Measurements from ENCODE around the gene SBF2. TPM values are rescaled to one million over a fixed set of nuclear protein-coding genes. Genes with fewer than 3 reads are reported as not detected.

Gene SBF2
- total RNA-seq, 5 donors from 2014 or later (not counting 1 experiment from before 2014, with no cell fraction given): 9.5 to 23.5 (median 13.0) TPM

GRCh38 chr11:9876331-9876730, 417.7 kb downstream of the SBF2 start:
- Histone ChIP-seq H3K4me1 (ENCODE audit: control insufficient read depth in 1 of 2, extremely low read depth in 1 of 2, insufficient read depth in 2 of 2, low read length in 2 of 2) (no peaks in the 10 kb centered on the region), H3K4me3 (ENCODE audit: control insufficient read depth in 1 of 2, extremely low read depth in 1 of 2, low read length in 1 of 2) (no peak overlapping the region), H3K27ac (ENCODE audit: low read length) (no peak overlapping the region), H3K27me3 (replicated peaks in 1 of 2; ENCODE audit: control insufficient read depth in 2 of 2, extremely low read depth in 1 of 2, insufficient read depth in 2 of 2, low read length in 1 of 2) (no peaks in the 10 kb centered on the region), H3K36me3 (ENCODE audit: control insufficient read depth in 2 of 2, extremely low read depth in 1 of 2, insufficient read depth in 1 of 2, low read length in 1 of 2) (no peaks in the 10 kb centered on the region), H3K9me3 (no peaks in the 10 kb centered on the region)
- ChIA-PET POLR2A (no interaction called here), CTCF (no interaction called here)
- DNase-seq (no peak), ATAC-seq (replicated peaks in 1 of 4) (no peak)
- Mint-ChIP-seq H3K27me3 (no peaks in the 10 kb centered on the region), H3K4me1 (no peaks in the 10 kb centered on the region), H3K4me3 (no peak overlapping the region), H3K9me3 (peaks cover 0 to 9% (median 0%) of the 10 kb centered on the region in 3 donors), H3K36me3 (peaks cover 28% of the 10 kb centered on the region), H3K27ac (no peak overlapping the region)
- no CpG with 5 or more reads among the region's 5 CpGs for WGBS (ENCODE audit: insufficient coverage)

GRCh38 chr11:9875862-9876261, 418.2 kb downstream of the SBF2 start:
- Mint-ChIP-seq H3K9me3 (peaks cover 0 to 9% (median 0%) of the 10 kb centered on the region in 3 donors), H3K4me3 (no peak overlapping the region), H3K36me3 (peaks cover 31% of the 10 kb centered on the region), H3K4me1 (no peaks in the 10 kb centered on the region), H3K27me3 (no peaks in the 10 kb centered on the region), H3K27ac (no peak overlapping the region)
- Histone ChIP-seq H3K9me3 (no peaks in the 10 kb centered on the region), H3K27me3 (replicated peaks in 1 of 2; ENCODE audit: control insufficient read depth in 2 of 2, extremely low read depth in 1 of 2, insufficient read depth in 2 of 2, low read length in 1 of 2) (no peaks in the 10 kb centered on the region), H3K4me1 (ENCODE audit: control insufficient read depth in 1 of 2, extremely low read depth in 1 of 2, insufficient read depth in 2 of 2, low read length in 2 of 2) (no peaks in the 10 kb centered on the region), H3K36me3 (ENCODE audit: control insufficient read depth in 2 of 2, extremely low read depth in 1 of 2, insufficient read depth in 1 of 2, low read length in 1 of 2) (no peaks in the 10 kb centered on the region), H3K4me3 (ENCODE audit: control insufficient read depth in 1 of 2, extremely low read depth in 1 of 2, low read length in 1 of 2) (no peak overlapping the region), H3K27ac (ENCODE audit: low read length) (no peak overlapping the region)
- DNase-seq: no peak
- no peak for ATAC-seq (replicated peaks in 1 of 4)
- ChIA-PET POLR2A (no interaction called here), CTCF (no interaction called here)
- WGBS (ENCODE audit: insufficient coverage): 60% methylated on average over 1 of the region's 6 CpGs

DNA sequence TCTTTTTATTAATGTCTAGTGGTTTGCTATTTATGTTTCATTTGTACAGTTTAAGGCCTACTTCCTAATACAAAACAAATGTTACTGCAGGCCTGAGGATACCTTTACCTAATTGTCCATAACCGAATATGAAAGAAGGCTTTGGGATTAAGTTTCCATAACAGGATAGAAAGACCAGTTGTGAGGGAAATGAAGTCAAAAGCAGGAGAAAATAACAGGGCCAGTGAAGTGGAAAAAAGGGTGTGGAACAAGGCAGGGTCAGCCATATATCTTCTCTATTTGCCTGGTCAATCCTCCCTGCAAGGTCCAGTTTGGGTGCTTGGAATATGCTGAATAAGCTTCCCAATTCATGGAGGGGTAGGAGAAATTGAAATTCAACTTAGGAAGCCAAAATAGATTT, 418.6 kb downstream of the SBF2 start:
- Histone ChIP-seq H3K4me1 (ENCODE audit: control insufficient read depth in 1 of 2, extremely low read depth in 1 of 2, insufficient read depth in 2 of 2, low read length in 2 of 2) (no peaks in the 10 kb centered on the region), H3K4me3 (ENCODE audit: control insufficient read depth in 1 of 2, extremely low read depth in 1 of 2, low read length in 1 of 2) (no peak overlapping the region), H3K27ac (ENCODE audit: low read length) (no peak overlapping the region), H3K36me3 (ENCODE audit: control insufficient read depth in 2 of 2, extremely low read depth in 1 of 2, insufficient read depth in 1 of 2, low read length in 1 of 2) (no peaks in the 10 kb centered on the region), H3K27me3 (replicated peaks in 1 of 2; ENCODE audit: control insufficient read depth in 2 of 2, extremely low read depth in 1 of 2, insufficient read depth in 2 of 2, low read length in 1 of 2) (no peaks in the 10 kb centered on the region), H3K9me3 (no peaks in the 10 kb centered on the region)
- ChIA-PET CTCF (no interaction called here), POLR2A (interaction anchor here in 1 of 2 donors (0.6 kb wide), 1 partner anchor 271 kb away, joined by 3 read pairs; no protein-coding TSS in a partner anchor)
- Mint-ChIP-seq H3K27ac (no peak overlapping the region), H3K27me3 (no peaks in the 10 kb centered on the region), H3K4me1 (no peaks in the 10 kb centered on the region), H3K36me3 (peaks cover 30% of the 10 kb centered on the region), H3K4me3 (no peak overlapping the region), H3K9me3 (peaks cover 0 to 9% (median 0%) of the 10 kb centered on the region in 3 donors)
- ATAC-seq (replicated peaks in 1 of 4) (no peak), DNase-seq (no peak)
- WGBS (ENCODE audit: insufficient coverage): no CpG with 5 or more reads among the region's 1 CpG

GRCh38 chr11:9874466-9874865, 419.6 kb downstream of the SBF2 start:
- H3K4me3 Mint-ChIP-seq: no peak overlapping the region
- H3K36me3 Mint-ChIP-seq: peaks cover 31% of the 10 kb centered on the region
- ATAC-seq (replicated peaks in 1 of 4) (no peak), DNase-seq (no peak)
- Histone ChIP-seq H3K4me3 (ENCODE audit: control insufficient read depth in 1 of 2, extremely low read depth in 1 of 2, low read length in 1 of 2) (no peak overlapping the region), H3K9me3 (no peaks in the 10 kb centered on the region), H3K36me3 (ENCODE audit: control insufficient read depth in 2 of 2, extremely low read depth in 1 of 2, insufficient read depth in 1 of 2, low read length in 1 of 2) (no peaks in the 10 kb centered on the region), H3K27me3 (replicated peaks in 1 of 2; ENCODE audit: control insufficient read depth in 2 of 2, extremely low read depth in 1 of 2, insufficient read depth in 2 of 2, low read length in 1 of 2) (no peaks in the 10 kb centered on the region), H3K4me1 (ENCODE audit: control insufficient read depth in 1 of 2, extremely low read depth in 1 of 2, insufficient read depth in 2 of 2, low read length in 2 of 2) (no peaks in the 10 kb centered on the region), H3K27ac (ENCODE audit: low read length) (no peak overlapping the region)
- no peaks in the 10 kb centered on the region for H3K27me3 Mint-ChIP-seq
- ChIA-PET POLR2A (no interaction called here), CTCF (interaction anchor here in 1 of 2 donors (0.6 kb wide), 1 partner anchor 843 kb away, joined by 3 read pairs; no protein-coding TSS in a partner anchor)
- H3K27ac Mint-ChIP-seq: no peak overlapping the region
- peaks cover 0 to 9% (median 0%) of the 10 kb centered on the region in 3 donors for H3K9me3 Mint-ChIP-seq
- no peaks in the 10 kb centered on the region for H3K4me1 Mint-ChIP-seq

- no peak for ATAC-seq (replicated peaks in 1 of 4)
Measured at GRCh38 chr11:9868641-9869040, 425.4 kb downstream of the SBF2 start.

GRCh38 chr11:9862981-9863380, 431.0 kb downstream of the SBF2 start:
- H3K27ac ChIP-seq (ENCODE audit: low read length): no peak overlapping the region
- DNase-seq (no peak), ATAC-seq (replicated peaks in 1 of 4) (no peak)
- ChIA-PET POLR2A (no interaction called here), CTCF (interaction anchor here in 1 of 2 donors (0.8 to 1.3 kb wide), 2 partner anchors 445 to 463 kb away, joined by 4 read pairs; no protein-coding TSS in a partner anchor)
- no peaks in the 10 kb centered on the region for H3K27me3 ChIP-seq (replicated peaks in 1 of 2; ENCODE audit: control insufficient read depth in 2 of 2, extremely low read depth in 1 of 2, insufficient read depth in 2 of 2, low read length in 1 of 2)
- Mint-ChIP-seq H3K4me3 (no peak overlapping the region), H3K4me1 (peaks cover 28 to 30% (median 29%) of the 10 kb centered on the region in 3 donors), H3K36me3 (no peaks in the 10 kb centered on the region), H3K27me3 (no peaks in the 10 kb centered on the region), H3K9me3 (no peaks in the 10 kb centered on the region), H3K27ac (no peak overlapping the region)
- H3K9me3 ChIP-seq: no peaks in the 10 kb centered on the region
- H3K36me3 ChIP-seq (ENCODE audit: control insufficient read depth in 2 of 2, extremely low read depth in 1 of 2, insufficient read depth in 1 of 2, low read length in 1 of 2): no peaks in the 10 kb centered on the region
- H3K4me1 ChIP-seq (ENCODE audit: control insufficient read depth in 1 of 2, extremely low read depth in 1 of 2, insufficient read depth in 2 of 2, low read length in 2 of 2): peaks cover 2 to 16% of the 10 kb centered on the region in 2 experiments
- H3K4me3 ChIP-seq (ENCODE audit: control insufficient read depth in 1 of 2, extremely low read depth in 1 of 2, low read length in 1 of 2): no peak overlapping the region
- 67% methylated on average over 1 of the region's 2 CpGs for WGBS (ENCODE audit: insufficient coverage)

More at GRCh38 chr11:9868641-9869040, 425.4 kb downstream of the SBF2 start:
- Histone ChIP-seq H3K36me3 (ENCODE audit: control insufficient read depth in 2 of 2, extremely low read depth in 1 of 2, insufficient read depth in 1 of 2, low read length in 1 of 2) (no peaks in the 10 kb centered on the region), H3K27me3 (replicated peaks in 1 of 2; ENCODE audit: control insufficient read depth in 2 of 2, extremely low read depth in 1 of 2, insufficient read depth in 2 of 2, low read length in 1 of 2) (no peaks in the 10 kb centered on the region), H3K4me3 (ENCODE audit: control insufficient read depth in 1 of 2, extremely low read depth in 1 of 2, low read length in 1 of 2) (no peak overlapping the region), H3K27ac (ENCODE audit: low read length) (no peak overlapping the region), H3K9me3 (no peaks in the 10 kb centered on the region), H3K4me1 (ENCODE audit: control insufficient read depth in 1 of 2, extremely low read depth in 1 of 2, insufficient read depth in 2 of 2, low read length in 2 of 2) (no peaks in the 10 kb centered on the region)
- ChIA-PET POLR2A (no interaction called here), CTCF (no interaction called here)
- Mint-ChIP-seq H3K9me3 (peaks cover 0 to 9% (median 0%) of the 10 kb centered on the region in 3 donors), H3K4me1 (no peaks in the 10 kb centered on the region), H3K27me3 (no peaks in the 10 kb centered on the region), H3K27ac (no peak overlapping the region), H3K4me3 (no peak overlapping the region), H3K36me3 (peaks cover 22% of the 10 kb centered on the region)
- WGBS (ENCODE audit: insufficient coverage): no CpG with 5 or more reads among the region's 3 CpGs
- no peak for DNase-seq
